IMR-90 (cell line): Measurements from ENCODE around the gene BGLAP.

Experiments used
- CEBPB ChIP-seq: IDR thresholded peaks from 2 replicates; pipeline ENCODE4 v1.6.1; 2012; ENCODE audit warnings: low read depth, low read length, improper control_type of control experiment
- MAZ ChIP-seq: IDR thresholded peaks from 2 replicates; pipeline ENCODE4 v1.6.1; 2012; ENCODE audit warnings: low read depth, mild to moderate bottlenecking, low read length, improper control_type of control experiment, moderate library complexity, borderline replicate concordance
- RAD21 ChIP-seq: IDR thresholded peaks from 2 replicates; pipeline ENCODE4 v1.6.1; 2012; ENCODE audit warnings: low read length, improper control_type of control experiment

GRCh38 chr1:156242738-156243137 is 754 bp downstream of the BGLAP start:
- TF ChIP-seq RAD21 (no peak), CEBPB (no peak), MAZ (no peak)
